Measurements from ENCODE around the gene FOXL2NB.

GRCh38 chr3:138916824-138917223 lies 30.2 kb upstream of the FOXL2NB start:
- TF ChIP-seq CTCF (conservative IDR thresholded peaks at IDR 0.05; ENCODE audit: low read depth, low read length) (no peak), EZH2 (IDR thresholded peaks at IDR 0.05; ENCODE audit: borderline replicate concordance, low read depth, low read length, poor library complexity, severe bottlenecking) (no peak)

Data from A673 (cell line).